Esophagus muscularis mucosa (tissue), 4 donors: Measurements from ENCODE around the gene SETX. TPM values are rescaled to one million over a fixed set of nuclear protein-coding genes. Genes with fewer than 3 reads are reported as not detected.

Source experiments
- DNase-seq: peaks from one replicate; pipeline ENCODE4 v3.0.0-alpha.2; 2017; ENCODE audit errors: extremely low spot score
- H3K27ac ChIP-seq, 4 donors: fragments of 200-600 bp; sonication (generic); replicated peaks in 1 of 4; 1 replicate in 3 of 4; 2 replicates in 1 of 4; pipeline ENCODE4 v1.5.1; 2016 to 2019; ENCODE audit warnings: mild to moderate bottlenecking in 1 of 4
- H3K27me3 ChIP-seq, 4 donors: fragments of 200-600 bp; sonication (generic); one replicate each; pipeline versions ENCODE4 v1.5.1 to v1.6.0; 2016 to 2019
- H3K36me3 ChIP-seq, 4 donors: fragments of 200-600 bp; sonication (generic); one replicate each; pipeline ENCODE4 v1.5.1; 2016 to 2019
- H3K4me1 ChIP-seq, 4 donors: fragments of 200-600 bp; sonication (generic); one replicate each; pipeline ENCODE4 v1.5.1; 2016 to 2019
- H3K4me3 ChIP-seq, 4 donors: fragments of 200-600 bp; sonication (generic); 1 replicate in 2 of 4; 2 replicates in 2 of 4; pipeline ENCODE4 v1.5.1; 2016 to 2019; ENCODE audit warnings: mild to moderate bottlenecking in 4 of 4, moderate library complexity in 1 of 4
- H3K9me3 ChIP-seq, 4 donors: fragments of 200-600 bp; sonication (generic); 1 replicate in 3 of 4; 2 replicates in 1 of 4; pipeline ENCODE4 v1.5.1; 2016 to 2019
- CTCF ChIP-seq, 3 experiments: fragments of 200-600 bp in 2 of 3; fragments of 450-650 bp in 1 of 3; sonication (generic) in 2 of 3; IDR thresholded peaks; one replicate each; pipeline ENCODE4 v1.5.1; 2017 to 2019; ENCODE audit warnings: antibody characterized with exemption in 3 of 3, mild to moderate bottlenecking in 2 of 3, moderate library complexity in 1 of 3
- EP300 ChIP-seq: sonication (generic); formaldehyde crosslinking; IDR thresholded peaks from one replicate; pipeline ENCODE4 v1.6.1; 2017; ENCODE audit warnings: antibody characterized with exemption
- POLR2A ChIP-seq: fragments of 450-650 bp; IDR thresholded peaks from one replicate; pipeline ENCODE4 v1.6.1; 2017; ENCODE audit warnings: antibody characterized with exemption, moderate library complexity, mild to moderate bottlenecking, low read depth
- POLR2AphosphoS5 ChIP-seq, 2 donors: sonication (generic); formaldehyde crosslinking; IDR thresholded peaks; one replicate each; pipeline ENCODE4 v1.6.1; 2017; ENCODE audit warnings: antibody characterized with exemption in 2 of 2
- WGBS: methylation state at CpG from one replicate; pipeline ENCODE4 v1.1.5; 2018; 5-methylcytosine and 5-hydroxymethylcytosine counted together
- intact Hi-C: fragments of 100-400 bp; cut with DNase I; formaldehyde crosslinking; loops from one replicate; pipeline ENCODE4 v1.15.1; 2023
- total RNA-seq, 4 donors: library from RNA; depleted of rRNA; stranded (reverse); fragments of >200 nt; gene quantifications; one replicate each; pipeline versions ENCODE4 v1.1.0 to v1.2.1, GENCODE V29; 2016

The SETX gene
- total RNA-seq, 4 donors from 2014 or later, result 44.1 to 46.9 (median 45.9) TPM

- DNase-seq, result no peak
- TF ChIP-seq CTCF (IDR thresholded peaks at IDR 0.05) (no peak), EP300 (no peak), POLR2AphosphoS5 (IDR thresholded peaks at IDR 0.05) (no peak), POLR2A (no peak)
- intact Hi-C loops, result loop anchor here (10.0 kb wide), 1 partner anchor 146 kb away; no protein-coding TSS in a partner anchor
- H3K27ac ChIP-seq, result no peak overlapping the region
- H3K4me3 ChIP-seq, result no peak overlapping the region
- peaks cover 0 to 4% (median under 1%) of the 10 kb centered on the region in 4 donors for H3K4me1 ChIP-seq
- no peaks in the 10 kb centered on the region for H3K36me3 ChIP-seq
- WGBS, result 92% methylated on average over 6 of the region's 20 CpGs
- peaks cover 0 to 59% (median 1%) of the 10 kb centered on the region in 4 donors for H3K27me3 ChIP-seq
- H3K9me3 ChIP-seq, result no peaks in the 10 kb centered on the region
These were observed 123.6 kb downstream of the SETX start for GRCh38 chr9:132231019-132231701.

GRCh38 chr9:132230605-132231004 is 124.2 kb downstream of the SETX start:
- H3K36me3 ChIP-seq, result no peaks in the 10 kb centered on the region
- H3K27ac ChIP-seq, result no peak overlapping the region
- no peak for DNase-seq
- H3K27me3 ChIP-seq, result peaks cover 0 to 53% (median 0%) of the 10 kb centered on the region in 4 donors
- no peak overlapping the region for H3K4me3 ChIP-seq
- intact Hi-C loops, result loop anchor here (10.0 kb wide), 1 partner anchor 146 kb away; no protein-coding TSS in a partner anchor
- H3K4me1 ChIP-seq, result no peaks in the 10 kb centered on the region
- TF ChIP-seq POLR2AphosphoS5 (IDR thresholded peaks at IDR 0.05) (no peak), EP300 (no peak), POLR2A (no peak), CTCF (IDR thresholded peaks at IDR 0.05) (no peak)
- no peaks in the 10 kb centered on the region for H3K9me3 ChIP-seq
- 91% methylated on average over 4 of the region's 4 CpGs for WGBS

GRCh38 chr9:132228062-132228461 is 126.7 kb downstream of the SETX start:
- Histone ChIP-seq H3K27ac (no peak overlapping the region), H3K4me3 (no peak overlapping the region), H3K4me1 (no peaks in the 10 kb centered on the region), H3K36me3 (no peaks in the 10 kb centered on the region), H3K9me3 (no peaks in the 10 kb centered on the region), H3K27me3 (peaks cover 0 to 45% (median 0%) of the 10 kb centered on the region in 4 donors)
- no peak for TF ChIP-seq POLR2A
- TF ChIP-seq CTCF (IDR thresholded peaks at IDR 0.05), result no peak
- TF ChIP-seq EP300, result no peak
- no peak for TF ChIP-seq POLR2AphosphoS5 (IDR thresholded peaks at IDR 0.05)
- DNase-seq, result no peak
- WGBS, result 62% methylated on average over 12 of the region's 12 CpGs
- intact Hi-C loops, result no loop called here

- WGBS, result 90% methylated on average over 24 of the region's 34 CpGs
- Histone ChIP-seq H3K27me3 (peaks cover 0 to 39% (median 0%) of the 10 kb centered on the region in 4 donors), H3K9me3 (no peaks in the 10 kb centered on the region), H3K27ac (no peak overlapping the region), H3K4me3 (no peak overlapping the region), H3K4me1 (no peaks in the 10 kb centered on the region), H3K36me3 (no peaks in the 10 kb centered on the region)
- intact Hi-C loops, result no loop called here
- no peak for DNase-seq
- no peak for TF ChIP-seq POLR2AphosphoS5 (IDR thresholded peaks at IDR 0.05)
These were observed 128.0 kb downstream of the SETX start for GRCh38 chr9:132226571-132227430.

GRCh38 chr9:132224645-132225044 is 130.1 kb downstream of the SETX start:
- H3K4me1 ChIP-seq, result no peaks in the 10 kb centered on the region
- intact Hi-C loops, result no loop called here
- 88% methylated on average over 3 of the region's 3 CpGs for WGBS

More at GRCh38 chr9:132224645-132225044, 130.1 kb downstream of the SETX start:
- Histone ChIP-seq H3K27me3 (peaks cover 0 to 19% (median 0%) of the 10 kb centered on the region in 4 donors), H3K4me3 (no peak overlapping the region), H3K9me3 (no peaks in the 10 kb centered on the region), H3K36me3 (no peaks in the 10 kb centered on the region), H3K27ac (no peak overlapping the region)
- TF ChIP-seq CTCF (IDR thresholded peaks at IDR 0.05), result no peak
- TF ChIP-seq POLR2A, result no peak
- TF ChIP-seq POLR2AphosphoS5 (IDR thresholded peaks at IDR 0.05), result no peak
- no peak for TF ChIP-seq EP300
- DNase-seq, result no peak
